ENCODE results near the gene PSME4.
"Not testable (repeated sequence)": the region's sequence is repeated elsewhere in the genome, so short reads cannot be mapped to it uniquely, and the experiment has no call there.

PSME4 gene

DNA sequence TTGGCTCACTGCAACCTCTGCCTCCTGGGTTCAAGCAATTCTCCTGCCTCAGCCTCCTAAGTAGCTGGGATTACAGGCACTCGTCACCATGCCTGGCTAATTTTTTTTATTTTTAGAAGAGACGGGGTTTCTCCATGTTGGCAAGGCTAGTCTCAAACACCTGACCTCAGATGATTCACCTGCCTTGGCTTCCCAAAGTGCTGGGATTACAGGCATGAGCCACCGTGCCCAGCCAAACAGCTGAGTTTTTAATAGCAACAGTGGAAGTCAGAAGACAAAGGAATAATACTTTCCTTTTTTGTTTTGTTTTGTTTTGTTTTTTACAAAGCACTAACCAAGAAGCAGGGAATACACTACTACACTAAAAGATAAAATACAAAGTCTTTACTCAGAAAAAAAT is 127.9 kb downstream of the PSME4 start:
- no peak for DNase-seq (ENCODE audit: low read depth in 2 of 2)

GRCh38 chr2:53841651-53842050 is 129.1 kb downstream of the PSME4 start:
- DNase-seq (ENCODE audit: low read depth in 2 of 2), result not testable (repeated sequence)

DNA sequence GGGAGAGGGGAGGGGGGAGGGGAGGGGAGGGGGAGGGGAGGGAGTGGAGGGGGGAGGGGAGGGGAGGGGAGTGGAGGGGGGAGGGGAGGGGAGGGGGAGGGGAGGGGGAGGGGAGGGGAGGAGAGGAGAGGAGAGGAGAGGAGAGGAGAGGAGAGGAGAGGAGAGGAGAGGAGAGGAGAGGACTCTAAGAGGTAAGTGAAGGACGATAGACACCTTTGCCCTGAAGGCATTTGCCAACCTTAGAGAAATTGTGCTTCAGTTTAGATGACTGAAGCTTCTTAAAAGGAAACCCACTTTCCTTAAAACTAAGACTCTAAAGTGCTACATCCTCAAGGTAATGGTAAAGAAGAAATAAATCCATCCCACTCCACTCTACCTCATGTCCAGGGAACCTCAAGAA is 130.2 kb downstream of the PSME4 start:
- DNase-seq (ENCODE audit: low read depth in 2 of 2), result no peak

- DNase-seq (ENCODE audit: low read depth in 2 of 2), result not testable (repeated sequence)
Observed at GRCh38 chr2:53829980-53830290, 140.9 kb downstream of the PSME4 start.

DNA sequence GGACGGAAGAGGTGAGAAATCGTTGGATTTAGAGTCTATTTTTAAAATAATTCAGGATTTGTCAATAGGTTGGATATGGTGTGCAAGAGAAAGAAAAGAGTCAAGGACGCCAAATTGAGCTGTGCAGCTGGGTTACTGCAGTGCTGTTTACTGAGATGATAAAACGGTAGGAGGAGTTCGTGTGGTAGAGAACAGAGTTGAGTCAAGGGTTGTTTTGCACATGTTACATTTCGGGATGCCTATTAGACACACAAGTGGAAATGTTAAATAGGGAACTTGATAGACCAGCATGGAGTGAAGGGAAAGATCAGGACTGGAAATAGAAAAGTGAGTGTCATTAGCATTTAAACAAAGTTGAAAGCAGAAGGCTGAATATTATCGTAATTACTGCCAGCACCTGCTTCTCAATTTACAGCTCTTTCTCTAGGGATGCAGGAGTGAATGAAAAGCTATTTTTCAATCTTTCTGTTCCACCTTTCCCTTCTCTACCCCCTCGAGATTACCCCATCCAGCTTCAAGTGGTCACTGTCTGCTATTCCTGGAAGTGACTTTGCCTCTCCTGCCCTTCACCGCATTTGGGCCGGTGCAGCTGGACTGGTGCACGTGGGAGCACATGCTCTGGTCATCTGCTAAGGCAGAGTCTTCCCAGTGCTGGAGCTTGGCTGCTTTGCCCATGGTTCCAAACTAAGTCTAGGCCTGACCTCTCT is 141.4 kb downstream of the PSME4 start:
- DNase-seq (ENCODE audit: low read depth in 2 of 2), result no peak

DNA sequence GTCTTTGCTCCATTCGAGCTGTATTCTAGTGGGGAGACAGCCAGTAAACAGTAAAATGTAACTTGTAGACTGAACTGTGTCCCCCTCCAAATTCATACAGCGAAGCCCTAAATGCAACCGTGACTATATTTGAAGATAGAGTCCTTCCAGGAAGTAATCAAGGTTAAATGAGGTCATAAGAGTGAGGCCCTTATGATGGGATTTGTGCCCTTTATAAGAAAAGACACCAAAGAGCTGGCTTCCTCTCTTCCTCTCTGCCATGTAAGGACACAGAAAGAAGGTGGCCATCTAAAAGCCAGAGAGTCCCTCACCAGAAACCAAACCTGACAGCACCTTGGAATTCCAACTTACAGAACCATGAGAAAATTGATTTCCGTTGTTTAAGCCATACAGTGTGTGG is 142.5 kb downstream of the PSME4 start:
- DNase-seq (ENCODE audit: low read depth in 2 of 2), result no peak

- DNase-seq (ENCODE audit: low read depth in 2 of 2), result no peak
Observed at GRCh38 chr2:53827398-53828175, 143.2 kb downstream of the PSME4 start.

DNA sequence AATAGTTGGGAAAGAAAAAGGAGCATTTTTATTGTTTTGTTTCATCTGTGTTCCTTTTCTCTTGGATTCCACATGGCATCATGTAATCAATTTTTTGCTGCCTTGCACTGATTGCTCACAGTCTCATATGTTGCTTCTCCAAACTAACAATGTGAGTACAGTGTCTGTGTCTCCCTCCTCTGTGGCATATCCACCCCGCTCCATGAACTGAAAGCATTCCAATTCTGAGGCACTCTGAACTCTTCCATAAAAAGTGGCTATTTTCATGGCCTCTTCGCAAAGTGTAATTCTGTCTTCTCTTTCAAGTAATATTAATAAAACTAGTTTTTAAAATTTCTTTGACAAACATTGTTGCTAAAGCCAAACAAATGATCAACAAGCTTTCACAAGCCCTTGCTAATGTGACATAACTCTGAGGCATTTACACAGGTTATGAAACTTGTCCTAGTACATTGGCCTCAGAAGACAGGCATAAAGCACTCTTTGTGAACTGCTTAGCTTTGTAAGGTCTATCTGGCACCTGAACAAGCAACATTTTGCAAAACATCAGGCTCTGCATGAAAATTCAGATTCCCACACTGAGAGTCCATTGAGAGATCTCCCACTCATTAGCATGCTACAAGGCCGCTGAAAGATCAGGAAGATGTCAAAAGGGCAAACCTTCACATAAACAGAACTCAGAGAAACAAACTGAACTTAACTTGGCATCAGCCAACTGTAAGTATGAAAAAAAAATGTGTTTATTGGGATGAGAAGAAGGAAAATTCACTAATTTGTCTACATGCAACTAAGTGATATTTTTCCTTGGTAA is 144.0 kb downstream of the PSME4 start:
- DNase-seq (ENCODE audit: low read depth in 2 of 2), result no peak

DNA sequence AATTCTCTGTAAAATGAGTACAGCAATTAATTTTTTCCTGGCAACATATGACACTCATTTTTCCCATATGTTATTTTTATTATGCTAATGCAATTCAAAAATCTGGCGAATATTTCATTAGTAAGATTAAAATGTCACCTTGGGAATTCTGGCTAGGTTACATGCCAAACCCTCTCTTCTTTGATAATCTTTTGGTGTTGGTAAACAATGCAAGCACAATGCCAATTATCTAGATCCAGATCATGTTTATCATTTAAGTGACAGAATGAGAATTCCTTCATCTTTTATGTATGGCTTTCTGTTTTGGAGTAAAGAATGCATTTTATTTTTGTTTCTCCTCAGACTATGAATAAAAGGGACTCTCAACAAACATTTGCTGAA is 144.8 kb downstream of the PSME4 start:
- no peak for DNase-seq (ENCODE audit: low read depth in 2 of 2)

GRCh38 chr2:53823639-53824038 is 147.2 kb downstream of the PSME4 start:
- not testable (repeated sequence) for DNase-seq (ENCODE audit: low read depth in 2 of 2)

DNA sequence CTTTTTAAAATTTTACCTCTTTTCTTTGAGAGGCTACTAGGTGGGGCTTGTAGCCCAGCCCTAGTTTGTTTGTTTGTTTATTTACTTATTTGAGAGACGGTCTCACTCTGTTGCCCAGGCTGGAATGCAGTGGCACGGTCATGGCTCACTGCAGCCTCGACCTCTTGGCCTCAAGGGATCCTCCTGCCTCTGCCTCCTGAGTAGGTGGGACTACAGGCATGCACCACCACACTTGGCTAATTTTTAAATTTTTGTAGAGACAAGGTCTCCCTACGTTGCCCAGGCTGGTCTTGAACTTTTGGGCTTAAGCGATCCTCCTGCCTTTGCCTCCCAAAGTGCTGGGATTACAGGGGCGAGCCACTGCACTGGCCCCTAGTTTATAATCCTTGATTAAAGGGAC is 149.0 kb downstream of the PSME4 start:
- DNase-seq (ENCODE audit: low read depth in 2 of 2), result no peak

DNA sequence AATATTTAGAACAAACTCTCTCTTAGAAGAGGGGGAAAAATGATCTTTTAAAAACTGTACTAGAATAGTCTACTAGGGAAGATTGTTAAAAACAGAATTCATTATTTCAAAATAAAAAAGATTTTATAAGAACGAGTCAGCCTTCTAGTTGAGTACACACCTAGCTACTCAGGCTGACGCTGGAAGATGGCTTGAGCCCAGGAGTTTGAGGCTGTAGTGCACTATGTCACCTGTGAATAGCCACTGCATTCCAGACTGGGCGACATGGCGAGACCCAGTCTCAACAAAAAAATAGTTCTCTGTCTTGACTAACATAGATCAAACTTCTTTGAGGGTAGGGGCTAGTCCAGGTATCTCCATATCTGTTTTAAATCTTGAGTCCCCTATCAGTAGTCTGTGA is 150.1 kb downstream of the PSME4 start:
- DNase-seq (ENCODE audit: low read depth in 2 of 2), result no peak

DNA sequence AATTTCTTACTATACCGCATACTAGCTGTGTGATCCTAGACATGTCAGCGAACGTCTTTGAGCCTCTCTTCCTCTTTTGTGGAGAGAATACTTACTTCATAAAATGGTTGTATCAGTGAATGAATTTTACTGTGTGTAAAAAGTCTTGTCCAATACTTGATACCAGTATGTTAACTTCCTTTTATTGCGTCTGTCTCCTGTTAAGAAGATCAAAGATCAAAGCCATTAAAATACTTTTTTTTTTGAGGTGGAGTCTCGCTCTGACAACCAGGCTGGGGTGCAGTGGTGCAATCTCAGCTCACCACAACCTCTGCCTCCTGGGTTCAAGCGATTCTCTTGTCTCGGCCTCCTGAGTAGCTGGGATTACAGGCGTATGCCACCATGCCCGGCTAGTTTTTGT is 150.7 kb downstream of the PSME4 start:
- no peak for DNase-seq (ENCODE audit: low read depth in 2 of 2)

- no peak for DNase-seq (ENCODE audit: low read depth in 2 of 2)
Observed at GRCh38 chr2:53819634-53820033, 151.2 kb downstream of the PSME4 start.

DNA sequence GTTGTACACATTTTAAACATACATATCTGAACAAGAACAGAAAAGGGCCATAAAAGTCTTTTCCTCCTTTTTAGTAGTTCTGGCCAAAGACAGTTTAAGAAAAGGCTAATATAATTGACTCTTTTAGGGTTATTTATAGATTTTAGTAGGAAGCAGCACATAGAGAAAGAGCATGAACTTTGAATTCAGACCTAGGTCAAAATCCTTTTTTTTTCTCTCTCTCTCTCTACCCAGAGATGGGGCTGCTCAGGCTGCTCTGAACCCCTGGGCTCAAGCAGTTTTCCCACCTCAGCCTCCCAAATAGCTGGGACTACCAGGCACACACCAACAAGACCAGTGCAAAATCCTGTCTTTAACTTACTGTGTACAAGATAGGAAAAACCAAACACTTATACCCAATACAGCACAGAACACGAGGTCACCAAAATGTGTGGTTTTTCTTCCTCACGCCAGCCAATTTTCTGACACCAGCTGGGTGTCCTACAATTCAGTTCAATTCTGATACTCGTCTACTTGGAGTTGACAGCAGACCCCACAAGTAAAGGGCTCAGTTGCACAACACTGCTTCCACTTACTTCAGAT is 151.8 kb downstream of the PSME4 start:
- DNase-seq (ENCODE audit: low read depth in 2 of 2), result no peak
